Effector CD8-positive, alpha-beta T cell (primary cell): ENCODE results near the gene SOHLH2.

Experiments
- DNase-seq: peaks from one replicate; lab custom pipeline; 2025; lab: John Stamatoyannopoulos, UW

The SOHLH2 gene

GRCh38 chr13:36131222-36131930 lies 83.0 kb downstream of the SOHLH2 start, which contains the start of gene DCLK1:
Gene DCLK1 (minus strand): TSS chr13:36131382.
- no peak for DNase-seq

- DNase-seq, result no peak
These were observed 83.7 kb downstream of the SOHLH2 start for GRCh38 chr13:36130552-36131221.

- DNase-seq, result no peak
These were observed 84.2 kb downstream of the SOHLH2 start for GRCh38 chr13:36130193-36130551.

- no peak for DNase-seq
These were observed 84.8 kb downstream of the SOHLH2 start for GRCh38 chr13:36129539-36129938.

DNA sequence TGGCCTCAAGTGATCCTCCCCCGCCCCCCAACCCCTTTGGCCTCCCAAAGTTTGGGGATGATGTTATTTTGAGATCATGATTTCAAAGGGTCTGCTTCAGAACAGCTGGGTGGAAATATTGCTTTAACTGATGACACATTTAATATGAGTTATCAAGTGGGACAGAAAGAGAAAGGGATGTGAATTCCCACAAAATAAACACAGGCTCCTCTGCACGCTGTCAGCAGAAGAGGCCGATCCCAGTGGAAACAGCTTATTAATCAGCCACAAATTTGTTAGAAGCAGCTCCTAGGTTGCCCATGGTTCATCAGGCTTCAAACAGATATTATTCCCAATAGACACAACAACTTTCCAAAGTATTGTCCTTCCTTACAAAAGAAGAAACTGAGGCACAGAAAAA lies 87.9 kb downstream of the SOHLH2 start:
- no peak for DNase-seq

DNA sequence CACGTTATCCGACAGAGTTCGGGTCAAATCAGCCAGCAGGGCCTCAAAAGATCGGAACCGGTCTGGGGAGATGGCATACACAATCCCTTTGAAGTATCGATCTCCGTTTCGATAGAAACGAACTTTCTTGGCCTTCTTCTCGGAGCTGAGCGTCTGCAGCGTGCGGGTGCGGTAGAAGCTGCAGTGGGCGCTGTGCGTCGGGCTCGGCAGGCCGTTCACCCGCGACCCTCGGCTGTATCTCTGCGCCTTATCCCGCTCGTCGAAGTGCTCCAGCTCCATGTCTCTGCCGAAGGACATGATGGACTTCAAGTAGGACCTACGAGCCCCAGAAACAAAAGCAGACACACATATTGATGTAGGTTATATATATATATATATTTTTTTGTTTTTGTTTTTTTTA lies 88.5 kb downstream of the SOHLH2 start:
- no peak for DNase-seq

DNA sequence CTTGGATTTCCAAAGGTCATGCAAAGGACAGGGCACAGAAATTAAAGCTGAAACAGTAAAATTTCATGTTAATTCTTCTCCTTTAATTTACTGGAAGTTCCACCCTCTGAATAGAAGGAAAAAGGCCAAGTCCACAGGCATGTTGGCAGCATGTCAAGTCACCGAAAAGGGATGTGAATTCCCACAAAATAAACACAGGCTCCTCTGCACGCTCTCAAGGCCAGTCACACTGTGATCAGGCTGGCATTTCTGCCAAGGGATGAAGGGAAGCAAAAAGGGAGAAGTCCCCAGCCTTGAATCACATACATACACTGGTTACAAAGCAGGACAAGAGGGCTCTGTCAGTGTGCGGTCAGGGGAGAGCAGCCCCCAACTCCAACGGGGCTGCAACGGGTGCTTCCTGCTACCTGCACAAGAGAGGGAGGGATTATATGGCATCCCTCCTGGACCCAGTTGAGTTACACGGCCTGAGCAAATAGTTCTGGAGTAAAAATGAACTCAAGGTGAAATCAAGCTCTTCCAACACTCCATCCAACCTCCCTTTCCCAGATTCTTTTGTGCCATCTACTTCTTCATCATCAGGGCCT lies 90.0 kb downstream of the SOHLH2 start:
- no peak for DNase-seq
